Measurements from ENCODE around the gene ATP8A1.

GRCh38 chr4:42637867-42638266 lies 19.0 kb downstream of the ATP8A1 start:
- no peak for TF ChIP-seq POLR2A (IDR thresholded peaks at IDR 0.05; ENCODE audit: low read depth, low read length)
- no peak for TF ChIP-seq POLR2AphosphoS5 (IDR thresholded peaks at IDR 0.05; ENCODE audit: low read depth, low read length)
- no peak for TF ChIP-seq SPI1 (IDR thresholded peaks at IDR 0.05; ENCODE audit: low read depth, low read length)
- TF ChIP-seq TAF1 (IDR thresholded peaks at IDR 0.05; ENCODE audit: low read depth, low read length), result no peak
- TF ChIP-seq POU2F2 (IDR thresholded peaks at IDR 0.05; ENCODE audit: low read depth, low read length), result no peak
